NCI-H2196 treated with DMSO at 0.1 percent for 48 hours (cell line): ENCODE data around the gene TMEM8B.

Experiments used
- DNase-seq: peaks from one replicate; lab custom pipeline; 2025; ENCODE audit not compliant: unreplicated experiment; lab: John Stamatoyannopoulos, UW

The TMEM8B gene

DNA sequence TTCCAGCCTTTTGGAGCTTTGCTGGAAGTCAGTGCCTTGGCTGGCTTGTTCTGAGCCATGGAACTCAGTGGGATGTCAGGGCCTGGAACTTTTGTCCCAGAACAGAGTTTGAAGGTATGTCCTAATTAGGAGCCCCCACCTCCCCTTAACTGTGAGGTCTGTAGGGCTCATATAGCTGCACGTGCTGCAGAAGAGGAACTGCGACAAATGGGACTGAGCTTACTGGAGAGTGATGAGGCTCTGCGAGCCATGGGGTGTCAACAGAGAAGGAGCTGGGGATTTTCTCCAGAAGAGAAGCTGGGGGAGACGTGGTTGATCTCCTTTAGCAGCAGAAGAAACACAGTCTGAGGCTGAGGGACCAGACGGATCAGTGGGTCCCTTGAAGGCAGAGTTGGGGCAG is 10.9 kb downstream of the TMEM8B start:
- no peak for DNase-seq

DNA sequence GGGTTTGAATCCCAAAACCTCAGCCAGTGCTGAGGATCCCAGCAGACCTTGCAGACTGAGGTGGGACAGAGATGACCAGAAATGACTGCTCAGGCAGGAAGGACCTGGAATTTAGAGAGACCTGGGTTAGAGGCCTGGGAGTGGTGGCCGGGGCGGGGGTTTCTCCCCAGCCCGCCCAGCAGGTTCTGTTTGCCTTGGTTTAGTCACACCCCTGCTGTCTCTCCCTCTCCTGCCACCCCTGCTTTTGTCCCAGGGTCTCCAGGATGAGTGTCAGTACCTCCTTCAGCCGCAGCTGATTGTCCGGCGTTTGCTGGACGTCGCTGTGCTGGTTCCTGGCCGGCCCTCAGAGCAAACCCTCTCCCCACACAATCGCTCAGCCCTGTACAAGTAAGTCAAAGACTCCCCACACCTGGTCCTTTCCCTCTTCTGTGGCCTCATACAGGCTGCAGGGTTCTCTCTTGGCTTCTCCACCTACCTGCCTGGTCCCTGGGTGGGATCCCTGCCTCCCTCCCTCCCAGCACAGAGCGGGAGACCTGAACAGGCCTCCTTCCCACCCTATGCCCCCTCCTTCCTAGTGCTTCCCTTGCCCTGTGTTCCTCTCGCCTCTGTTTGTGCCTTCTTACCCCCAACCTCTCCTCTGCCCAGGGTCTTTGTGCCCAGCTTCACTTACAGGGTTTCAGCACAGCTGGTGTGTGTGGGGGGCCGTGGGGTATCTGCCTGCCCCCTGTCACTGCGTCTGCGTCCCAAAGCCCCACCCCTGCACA is 12.0 kb downstream of the TMEM8B start:
- no peak for DNase-seq

DNA sequence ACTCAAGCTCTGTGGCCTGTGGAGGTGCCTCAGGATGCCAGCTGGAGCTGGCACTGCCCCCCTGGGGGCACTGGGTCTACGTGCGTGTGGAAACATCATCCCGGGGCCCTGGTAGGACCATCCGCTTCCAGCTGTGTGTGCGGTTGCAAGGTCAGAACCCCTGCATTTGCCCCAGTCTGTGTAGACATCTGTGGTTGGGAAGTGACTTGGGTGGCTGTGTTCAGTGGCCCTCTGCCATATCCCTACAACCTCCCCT is 12.5 kb downstream of the TMEM8B start:
- DNase-seq, result no peak

DNA sequence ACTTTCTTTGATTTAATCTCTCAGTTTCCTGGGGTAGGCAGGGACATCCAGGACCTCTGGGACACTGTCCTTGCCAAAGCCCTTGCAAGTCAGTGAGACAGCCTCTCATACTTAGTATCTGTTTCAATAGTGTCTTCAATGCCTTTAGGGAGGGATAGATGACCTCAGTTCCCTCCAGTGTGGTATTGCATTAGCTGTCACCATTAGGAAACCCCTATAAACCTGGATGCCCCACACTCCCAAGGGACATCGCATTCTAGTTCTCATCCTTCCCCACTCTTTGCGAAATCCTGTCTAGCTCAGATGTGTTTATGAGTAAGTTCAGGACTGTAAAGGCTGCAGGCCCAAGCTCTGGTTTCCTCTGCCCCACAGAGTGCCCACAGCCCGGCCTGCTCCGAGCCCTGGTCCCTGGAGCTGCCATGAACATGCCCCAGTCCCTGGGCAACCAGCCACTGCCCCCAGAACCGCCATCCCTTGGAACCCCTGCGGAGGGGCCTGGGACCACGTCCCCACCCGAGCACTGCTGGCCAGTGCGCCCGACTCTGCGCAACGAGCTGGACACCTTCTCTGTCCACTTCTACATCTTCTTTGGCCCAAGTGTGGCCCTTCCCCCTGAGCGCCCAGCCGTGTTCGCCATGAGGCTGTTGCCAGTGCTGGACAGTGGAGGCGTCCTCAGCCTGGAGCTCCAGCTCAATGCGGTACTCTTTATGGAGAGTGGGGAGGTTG is 13.2 kb downstream of the TMEM8B start:
- no peak for DNase-seq

DNA sequence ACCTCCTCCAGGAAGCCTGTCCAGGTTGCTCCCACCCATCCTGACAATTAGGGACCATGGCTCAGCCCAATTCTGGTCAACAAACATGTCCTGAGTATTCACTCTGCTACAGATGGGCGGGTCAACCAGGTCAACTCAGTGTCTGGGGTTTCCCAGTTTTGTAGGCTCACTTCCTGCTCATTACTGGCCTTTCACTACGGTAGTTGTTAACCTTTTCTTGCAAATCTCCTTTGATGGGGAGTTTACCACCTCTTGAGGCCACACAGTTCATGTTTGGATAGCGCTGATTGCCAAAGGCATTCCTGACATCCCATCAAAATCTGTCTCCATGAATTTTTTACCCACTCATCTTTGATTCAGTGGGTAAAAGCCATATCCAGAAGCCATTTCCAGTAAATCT is 13.8 kb downstream of the TMEM8B start:
- DNase-seq, result no peak

DNA sequence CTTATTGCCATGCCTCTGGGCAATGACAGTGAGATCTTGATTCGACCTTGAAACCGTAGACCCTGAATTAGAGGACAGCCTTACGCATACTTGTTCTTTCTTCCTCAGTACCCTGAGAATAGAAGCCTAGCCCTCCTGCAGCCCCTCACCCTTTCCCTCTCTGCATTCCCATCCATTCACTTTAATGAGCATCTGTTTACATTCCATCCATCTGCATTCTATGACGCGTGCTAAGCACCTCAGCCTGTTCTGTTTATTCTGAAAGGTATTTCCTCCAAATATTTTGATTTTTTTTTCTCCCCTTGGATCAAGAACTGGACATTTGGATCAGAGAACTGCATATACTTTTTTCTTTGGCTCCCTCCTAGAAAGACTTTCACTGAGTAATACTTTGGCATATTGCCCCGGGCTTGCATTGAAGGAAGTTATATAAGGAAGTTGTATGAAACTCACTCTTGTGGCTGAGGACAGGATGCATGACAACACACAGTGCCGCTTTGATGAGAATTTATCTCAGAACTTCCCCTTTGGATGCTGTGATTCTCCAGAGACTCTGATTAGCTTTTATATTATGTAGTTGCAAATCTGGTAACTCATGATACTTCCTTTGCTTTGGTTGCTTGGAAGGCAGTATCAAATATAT is 15.7 kb downstream of the TMEM8B start:
- peak; percentile 26 for DNase-seq

DNA sequence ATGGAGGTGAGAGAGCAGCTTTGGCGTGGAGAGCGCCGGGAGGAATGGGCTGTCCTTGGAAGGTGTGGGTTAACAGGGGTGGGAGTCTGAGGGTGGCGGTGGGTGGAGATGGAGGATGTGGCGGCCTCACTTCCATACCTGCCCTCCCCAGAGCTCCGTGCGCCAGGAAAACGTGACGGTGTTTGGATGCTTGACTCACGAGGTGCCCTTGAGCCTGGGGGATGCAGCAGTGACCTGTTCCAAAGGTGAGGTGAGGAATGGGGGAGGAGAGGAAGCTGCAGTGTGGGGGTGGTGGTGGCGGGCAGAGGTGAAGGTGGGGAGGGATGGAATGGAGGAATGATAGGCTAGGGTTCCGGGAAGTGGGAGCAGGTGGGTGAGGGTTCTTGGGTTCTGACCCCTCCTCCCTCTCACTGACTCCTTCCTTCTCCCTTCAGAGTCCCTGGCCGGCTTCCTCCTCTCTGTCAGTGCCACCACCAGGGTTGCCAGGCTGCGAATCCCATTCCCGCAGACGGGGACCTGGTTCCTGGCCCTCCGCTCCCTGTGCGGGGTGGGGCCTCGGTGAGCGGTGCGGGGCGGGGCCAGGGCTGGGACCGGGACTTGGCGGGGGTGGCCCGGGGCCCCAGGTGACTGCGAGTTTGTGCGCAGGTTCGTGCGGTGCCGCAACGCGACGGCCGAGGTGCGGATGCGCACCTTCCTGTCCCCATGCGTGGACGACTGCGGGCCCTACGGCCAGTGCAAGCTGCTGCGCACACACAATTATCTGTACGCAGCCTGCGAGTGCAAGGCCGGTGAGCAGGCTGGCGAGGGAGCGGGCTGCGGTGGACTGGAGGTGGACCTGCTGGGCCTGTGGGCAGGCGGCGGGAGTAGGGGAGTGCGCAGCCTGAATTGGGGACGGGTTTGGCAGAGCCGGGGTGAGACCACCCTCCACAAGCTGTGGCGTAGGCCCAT is 17.1 kb downstream of the TMEM8B start:
- no peak for DNase-seq

DNA sequence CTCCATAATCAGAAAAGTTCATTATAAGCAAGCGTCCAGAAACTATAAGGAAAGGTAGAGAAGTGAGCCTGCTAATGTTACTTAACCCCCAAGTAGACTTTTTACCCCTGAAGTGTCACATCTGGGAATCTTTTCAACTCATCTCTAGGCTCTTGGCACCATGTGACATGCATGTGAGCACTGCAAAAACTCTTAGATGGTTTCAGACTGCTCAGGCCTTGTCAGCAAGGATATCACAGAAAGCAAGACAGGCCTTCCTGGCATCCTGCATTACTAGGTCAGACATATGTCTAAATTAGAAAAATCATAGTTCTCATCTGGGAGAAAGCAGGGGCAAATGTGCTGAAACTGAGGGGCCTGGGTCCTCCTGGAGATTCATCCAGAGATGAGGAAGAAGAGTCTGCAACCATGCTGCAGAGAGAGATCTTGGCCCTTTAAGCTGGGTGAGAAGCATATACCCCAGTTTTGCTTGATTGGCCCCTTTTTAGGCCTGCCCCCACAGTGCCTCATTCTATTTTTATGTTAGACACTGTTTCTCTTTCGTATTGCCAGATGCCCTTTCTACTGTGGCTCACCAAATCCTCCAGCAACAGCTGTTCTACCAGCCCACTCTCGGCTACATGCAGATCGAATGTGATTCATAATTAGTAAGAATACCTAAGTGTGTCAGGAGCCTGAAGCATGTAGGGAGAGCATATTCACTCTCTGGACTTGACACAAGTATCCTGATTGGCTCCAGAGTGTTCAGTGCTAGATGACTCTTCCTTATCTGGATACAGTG is 19.0 kb downstream of the TMEM8B start:
- DNase-seq, result no peak

DNA sequence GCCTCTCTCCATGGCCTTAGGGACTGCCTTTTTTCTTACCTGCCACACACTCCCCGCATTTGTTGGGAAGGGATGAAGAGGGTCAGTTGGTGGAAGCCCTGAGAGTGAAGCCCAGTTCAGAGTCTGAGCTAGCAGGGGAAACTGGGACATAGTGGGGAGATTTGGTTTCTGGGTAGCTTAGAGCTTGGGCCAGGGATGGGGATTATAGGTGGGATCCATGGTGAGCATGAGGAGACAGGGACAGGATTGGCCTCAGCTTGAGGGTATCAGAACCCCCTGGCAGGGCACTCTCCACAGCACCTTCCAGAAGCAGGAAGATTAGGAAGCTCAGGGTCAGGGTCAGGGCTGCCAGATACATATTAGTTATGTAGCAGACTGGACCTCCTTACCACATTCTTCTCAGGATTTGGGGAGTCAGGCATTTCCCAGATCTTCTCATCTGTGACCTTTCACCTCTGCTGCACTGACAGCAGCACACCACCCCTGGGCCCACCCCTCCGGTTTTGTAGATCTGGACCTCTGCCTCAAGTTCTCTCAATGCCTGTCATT is 23.3 kb downstream of the TMEM8B start:
- DNase-seq, result no peak

DNA sequence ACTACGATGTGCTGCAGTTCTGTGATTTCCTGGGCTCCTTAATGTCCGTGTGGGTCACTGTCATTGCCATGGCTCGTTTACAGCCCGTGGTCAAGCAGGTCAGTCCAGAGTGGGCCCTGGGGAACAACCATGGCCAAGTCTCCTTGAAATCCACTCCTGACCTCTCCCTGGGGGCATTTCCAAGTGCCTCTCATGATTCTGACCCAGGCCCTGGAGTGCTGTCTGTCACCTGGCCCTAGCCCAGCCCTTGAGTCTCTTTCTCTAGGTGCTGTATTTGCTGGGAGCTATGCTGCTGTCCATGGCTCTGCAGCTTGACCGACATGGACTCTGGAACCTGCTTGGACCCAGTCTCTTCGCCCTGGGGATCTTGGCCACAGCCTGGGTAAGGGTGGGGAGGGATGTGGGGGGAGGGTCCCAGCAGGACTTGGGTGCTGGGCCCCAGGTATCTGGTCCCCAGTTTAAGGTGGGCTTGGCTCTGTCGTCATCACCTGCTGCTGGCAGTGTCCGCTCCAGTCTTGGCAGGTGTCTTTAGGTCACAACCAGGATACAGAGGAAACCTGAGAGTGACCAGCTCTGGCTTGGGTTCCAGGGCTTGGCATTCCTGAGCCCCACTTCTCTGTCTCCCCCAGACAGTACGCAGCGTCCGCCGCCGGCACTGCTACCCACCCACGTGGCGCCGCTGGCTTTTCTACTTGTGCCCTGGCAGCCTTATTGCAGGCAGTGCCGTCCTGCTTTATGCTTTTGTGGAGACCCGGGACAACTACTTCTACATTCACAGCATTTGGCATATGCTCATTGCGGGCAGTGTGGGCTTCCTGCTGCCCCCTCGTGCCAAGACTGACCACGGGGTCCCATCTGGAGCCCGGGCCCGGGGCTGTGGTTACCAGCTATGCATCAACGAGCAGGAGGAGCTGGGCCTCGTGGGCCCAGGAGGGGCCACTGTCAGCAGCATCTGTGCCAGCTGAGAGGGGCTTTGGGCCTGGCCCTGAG is 24.1 kb downstream of the TMEM8B start:
- DNase-seq, result no peak

DNA sequence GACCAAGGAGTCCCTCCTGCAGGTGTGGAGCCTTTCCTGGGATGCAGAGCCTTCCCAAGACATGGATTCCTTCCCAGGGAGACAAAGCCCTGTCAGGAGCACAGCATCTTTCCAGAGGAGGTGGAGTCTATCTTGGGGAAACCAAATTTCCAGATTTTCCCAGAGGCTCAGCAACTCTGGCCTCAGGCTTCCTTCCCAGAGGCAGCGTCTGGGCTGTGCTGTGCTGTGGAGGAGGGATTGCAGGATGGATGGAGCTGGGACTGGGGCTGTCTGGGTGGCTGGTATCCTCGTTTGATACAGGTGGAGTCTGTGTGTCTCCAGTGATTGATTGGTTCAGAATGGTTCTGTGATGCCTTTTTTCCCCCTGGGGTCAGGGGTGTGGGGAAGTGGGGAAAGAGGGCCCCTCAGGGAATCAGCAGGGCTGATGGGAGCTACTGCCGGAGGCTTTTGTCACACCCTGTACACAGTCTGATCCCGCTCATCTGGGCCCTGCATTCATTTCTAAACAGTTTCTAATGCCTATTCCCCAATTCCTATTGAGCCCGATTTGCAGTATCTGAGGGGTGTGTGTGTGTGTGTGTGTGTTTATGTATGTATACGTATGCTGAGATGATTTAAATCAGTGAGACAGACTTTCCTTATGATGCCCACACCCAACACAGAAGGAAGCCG is 25.2 kb downstream of the TMEM8B start:
- no peak for DNase-seq

DNA sequence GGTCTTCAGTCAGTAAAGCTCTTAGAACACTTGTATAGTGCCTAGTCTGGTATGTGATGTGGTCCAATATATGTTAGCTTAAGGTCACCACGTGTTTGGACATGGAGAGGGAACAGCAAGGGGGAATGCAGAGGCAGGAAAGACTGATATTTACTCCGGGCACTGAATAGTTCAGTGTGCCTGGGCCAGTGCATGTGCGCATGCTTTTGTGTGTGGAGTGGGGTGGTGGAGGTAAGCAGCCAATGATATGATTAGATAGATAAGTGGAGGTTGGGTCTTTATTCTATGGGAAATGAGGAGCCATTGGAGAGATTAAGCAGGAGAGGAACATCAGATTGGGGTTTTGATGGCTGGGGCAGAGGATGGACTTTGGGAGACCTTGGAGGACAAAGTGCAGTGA is 27.2 kb downstream of the TMEM8B start:
- DNase-seq, result no peak

DNA sequence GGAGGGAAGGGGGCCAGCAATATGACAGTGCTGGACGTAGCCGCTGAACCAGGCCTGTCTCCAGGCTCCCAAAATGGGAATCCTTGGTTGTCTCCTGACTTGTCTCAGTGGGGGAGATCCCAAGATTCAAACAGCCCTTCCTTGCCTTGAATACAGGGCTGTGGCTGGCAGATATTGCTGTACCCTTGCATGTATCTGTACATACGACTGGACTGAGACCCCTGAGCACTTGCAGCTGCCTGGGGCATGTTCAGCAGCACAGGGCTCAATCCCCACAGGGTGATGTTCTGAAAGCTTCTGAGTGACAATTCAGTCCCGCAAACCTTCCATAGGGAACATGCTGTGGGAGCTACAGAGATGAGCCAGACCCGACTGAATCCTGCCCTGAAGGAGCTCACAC is 27.9 kb downstream of the TMEM8B start:
- no peak for DNase-seq

DNA sequence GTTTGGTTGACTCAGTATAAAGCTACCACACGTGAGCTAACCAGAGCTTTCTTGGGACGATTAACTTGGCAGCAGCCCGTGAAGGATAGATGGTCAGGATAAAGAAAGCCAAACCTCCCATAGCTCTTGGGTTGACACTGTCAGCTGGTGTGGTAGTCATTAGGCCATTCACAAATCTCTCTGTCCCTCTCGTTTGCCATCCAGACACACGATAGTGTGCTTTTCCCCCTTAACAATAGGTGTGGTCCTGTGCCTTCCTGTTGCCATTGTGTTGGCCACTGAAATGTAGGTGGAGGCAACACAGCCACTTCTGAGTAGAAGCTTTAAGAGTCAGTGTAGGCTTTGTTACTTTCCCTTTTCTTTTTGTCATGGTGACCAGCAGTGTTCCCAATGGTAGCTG is 29.4 kb downstream of the TMEM8B start:
- DNase-seq, result no peak

DNA sequence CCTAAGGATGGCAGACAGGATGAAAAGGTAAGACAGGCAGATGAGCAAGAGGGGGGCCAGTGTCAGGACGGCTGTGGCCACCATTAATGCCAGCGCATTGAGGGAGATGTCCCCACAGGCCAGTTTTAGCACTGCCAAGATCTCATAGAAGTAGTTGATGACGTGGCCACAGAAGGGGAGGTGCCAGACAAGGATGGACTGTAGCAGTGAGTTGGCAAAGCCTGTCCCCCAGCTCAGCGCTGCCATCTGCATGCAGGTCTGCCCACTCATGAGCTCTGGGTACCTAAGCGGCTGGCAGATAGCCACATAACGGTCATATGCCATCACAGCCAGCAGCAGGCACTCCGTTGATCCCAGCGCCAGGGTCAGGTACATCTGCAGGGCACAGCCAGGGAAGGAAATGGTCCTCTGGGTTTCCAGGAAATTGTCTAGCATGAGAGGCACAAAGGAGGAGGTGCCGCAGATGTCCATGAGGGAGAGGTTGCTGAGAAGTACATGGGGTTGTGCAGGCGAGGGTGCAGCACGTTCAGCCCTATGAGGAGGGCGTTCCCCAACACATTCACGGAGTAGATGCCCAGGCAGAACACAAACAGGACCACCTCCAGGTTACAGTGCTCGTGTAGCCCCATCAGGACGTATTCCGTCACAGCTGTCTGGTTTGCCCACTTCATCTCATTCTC is 30.4 kb downstream of the TMEM8B start:
- DNase-seq, result no peak

DNA sequence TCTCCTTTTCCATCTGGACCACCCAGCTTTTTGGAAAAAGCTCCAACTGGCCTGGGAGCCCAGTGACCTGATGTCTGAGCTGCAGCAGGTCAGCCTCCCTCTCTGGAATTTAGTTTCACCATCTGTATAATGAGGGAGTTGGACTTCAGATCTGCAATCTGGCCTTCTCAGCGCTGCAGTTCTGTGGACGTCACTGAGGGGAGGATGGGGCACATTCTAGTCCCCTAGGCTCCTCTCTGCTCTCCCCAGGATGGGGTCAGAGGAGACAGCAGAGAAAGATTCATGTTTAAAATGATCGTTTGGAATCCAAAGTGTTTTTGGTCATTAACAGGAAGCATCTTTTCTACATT is 30.9 kb downstream of the TMEM8B start:
- no peak for DNase-seq

DNA sequence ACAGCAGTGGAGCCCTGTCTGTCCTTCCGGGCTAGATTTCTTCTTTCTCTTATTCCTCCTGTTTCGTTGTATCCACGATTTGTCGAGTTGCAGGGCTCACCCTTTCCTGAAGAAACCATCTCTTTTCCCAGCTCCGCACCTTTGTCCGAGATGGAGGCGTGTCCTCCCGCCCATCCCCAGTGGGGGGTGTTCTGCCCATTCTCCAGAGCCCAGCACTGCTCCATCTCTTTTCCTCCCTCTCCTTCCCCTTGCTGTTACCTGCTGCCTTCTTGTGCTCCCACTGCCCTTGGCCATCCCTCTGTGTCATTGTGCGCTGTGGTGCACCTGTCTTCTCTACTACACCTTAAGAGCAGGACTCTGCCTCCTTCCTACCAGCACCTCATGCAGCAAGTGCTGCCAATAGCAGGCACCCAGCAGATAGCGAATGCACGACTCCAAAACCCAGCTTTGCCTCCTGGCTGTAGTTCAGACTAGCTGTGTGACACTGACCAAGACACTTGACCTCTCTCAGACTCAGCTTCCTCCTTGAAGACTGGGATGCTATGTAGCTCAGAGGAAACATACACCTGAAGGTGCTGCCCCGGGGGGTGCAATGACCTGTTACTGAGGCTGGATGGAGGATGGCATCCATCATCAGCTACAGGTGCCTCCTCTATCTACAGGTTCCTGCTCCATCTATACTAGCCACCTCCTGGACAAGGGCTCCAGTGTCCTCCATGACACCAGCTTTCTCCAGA is 32.3 kb downstream of the TMEM8B start:
- DNase-seq, result no peak
